ENCODE results near the gene LRIG2. TPM values are rescaled to one million over a fixed set of nuclear protein-coding genes. Genes with fewer than 3 reads are reported as not detected.

LRIG2 gene
- total RNA-seq, 3 donors from 2014 or later (not counting 1 experiment from before 2014, with no cell fraction given) = 20.2 to 28.5 (median 23.7) TPM

DNA sequence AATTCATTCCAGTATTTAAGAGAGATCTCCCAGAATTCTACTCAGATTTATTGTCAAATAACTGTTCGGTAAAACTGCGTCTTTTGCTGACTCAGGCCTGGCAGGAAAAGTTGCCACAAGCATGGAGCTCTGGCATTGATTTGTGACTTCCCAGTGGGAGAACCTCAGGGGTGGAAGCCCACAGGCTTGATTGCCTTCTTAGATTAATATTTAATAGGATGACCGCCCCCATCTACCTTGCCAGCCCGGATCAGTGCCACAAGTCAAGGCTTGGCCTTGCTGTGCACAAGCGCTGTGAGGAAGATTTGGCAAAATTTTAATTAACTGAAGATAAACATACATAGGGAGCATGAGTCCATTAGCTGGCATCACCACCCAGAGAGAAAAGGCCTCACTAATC, 93.5 kb downstream of the LRIG2 start:
- peaks cover 18 to 39% of the 10 kb centered on the region in 2 donors for H3K27me3 Mint-ChIP-seq (ENCODE audit: low read depth in 2 of 2)
- ATAC-seq (no peak), DNase-seq (no peak)
- H3K9me3 Mint-ChIP-seq = no peaks in the 10 kb centered on the region
- intact Hi-C loops (cut with micrococcal nuclease) = no loop called here
- no peaks in the 10 kb centered on the region for H3K4me1 Mint-ChIP-seq
- no peaks in the 10 kb centered on the region for H3K36me3 ChIP-seq (ENCODE audit: control insufficient read depth, insufficient read depth, low read length)
- H3K27me3 ChIP-seq (ENCODE audit: control insufficient read depth, insufficient read depth, low read length) = no peaks in the 10 kb centered on the region
- peaks cover 4% of the 10 kb centered on the region for H3K9me3 ChIP-seq (ENCODE audit: control insufficient read depth, insufficient read depth, low read length)
- H3K4me3 ChIP-seq (ENCODE audit: low read length) = no peak overlapping the region
- 78% methylated on average over 5 of the region's 5 CpGs for WGBS (ENCODE audit: insufficient coverage)
- no peaks in the 10 kb centered on the region for H3K36me3 Mint-ChIP-seq
- H3K27ac ChIP-seq (ENCODE audit: low read length) = no peak overlapping the region
- H3K4me3 Mint-ChIP-seq = no peak overlapping the region
- TF ChIP-seq, protein P1, sequence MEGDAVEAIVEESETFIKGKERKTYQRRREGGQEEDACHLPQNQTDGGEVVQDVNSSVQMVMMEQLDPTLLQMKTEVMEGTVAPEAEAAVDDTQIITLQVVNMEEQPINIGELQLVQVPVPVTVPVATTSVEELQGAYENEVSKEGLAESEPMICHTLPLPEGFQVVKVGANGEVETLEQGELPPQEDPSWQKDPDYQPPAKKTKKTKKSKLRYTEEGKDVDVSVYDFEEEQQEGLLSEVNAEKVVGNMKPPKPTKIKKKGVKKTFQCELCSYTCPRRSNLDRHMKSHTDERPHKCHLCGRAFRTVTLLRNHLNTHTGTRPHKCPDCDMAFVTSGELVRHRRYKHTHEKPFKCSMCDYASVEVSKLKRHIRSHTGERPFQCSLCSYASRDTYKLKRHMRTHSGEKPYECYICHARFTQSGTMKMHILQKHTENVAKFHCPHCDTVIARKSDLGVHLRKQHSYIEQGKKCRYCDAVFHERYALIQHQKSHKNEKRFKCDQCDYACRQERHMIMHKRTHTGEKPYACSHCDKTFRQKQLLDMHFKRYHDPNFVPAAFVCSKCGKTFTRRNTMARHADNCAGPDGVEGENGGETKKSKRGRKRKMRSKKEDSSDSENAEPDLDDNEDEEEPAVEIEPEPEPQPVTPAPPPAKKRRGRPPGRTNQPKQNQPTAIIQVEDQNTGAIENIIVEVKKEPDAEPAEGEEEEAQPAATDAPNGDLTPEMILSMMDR (IDR thresholded peaks at IDR 0.05) = no peak
- H3K27ac Mint-ChIP-seq = no peak overlapping the region
- no peaks in the 10 kb centered on the region for H3K4me1 ChIP-seq (ENCODE audit: control insufficient read depth, insufficient read depth, low read length)

DNA sequence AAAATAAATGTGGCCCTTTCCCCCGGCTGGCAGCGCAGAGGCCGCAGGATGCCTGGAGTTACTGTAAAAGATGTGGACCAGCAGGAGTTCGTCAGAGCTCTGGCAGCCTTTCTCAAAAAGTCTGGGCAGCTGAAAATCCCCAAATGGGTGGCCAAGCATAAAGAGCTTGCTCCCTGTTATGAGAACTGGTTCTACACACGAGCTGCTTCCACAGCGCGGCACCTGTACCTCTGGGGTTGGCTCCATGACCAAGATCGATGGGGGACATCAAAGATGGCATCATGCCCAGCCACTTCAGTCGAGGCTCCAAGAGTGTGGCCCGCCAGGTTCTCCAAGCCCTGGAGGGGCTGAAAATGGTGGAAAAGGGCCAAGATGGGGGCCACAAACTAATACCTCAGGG, 95.9 kb downstream of the LRIG2 start:
- Histone ChIP-seq H3K27ac (ENCODE audit: low read length) (no peak overlapping the region), H3K27me3 (ENCODE audit: control insufficient read depth, insufficient read depth, low read length) (no peaks in the 10 kb centered on the region), H3K36me3 (ENCODE audit: control insufficient read depth, insufficient read depth, low read length) (no peaks in the 10 kb centered on the region), H3K4me1 (ENCODE audit: control insufficient read depth, insufficient read depth, low read length) (no peaks in the 10 kb centered on the region), H3K4me3 (ENCODE audit: low read length) (no peak overlapping the region), H3K9me3 (ENCODE audit: control insufficient read depth, insufficient read depth, low read length) (peaks cover 9% of the 10 kb centered on the region)
- no peaks in the 10 kb centered on the region for H3K4me1 Mint-ChIP-seq
- TF ChIP-seq, protein P1 (IDR thresholded peaks at IDR 0.05) = no peak
- H3K27ac Mint-ChIP-seq = no peak overlapping the region
- DNase-seq (no peak), ATAC-seq (no peak)
- peaks cover 7% of the 10 kb centered on the region for H3K36me3 Mint-ChIP-seq
- peaks cover 3 to 4% of the 10 kb centered on the region in 2 donors for H3K9me3 Mint-ChIP-seq
- 80% methylated on average over 10 of the region's 10 CpGs for WGBS (ENCODE audit: insufficient coverage)
- intact Hi-C loops (cut with micrococcal nuclease) = no loop called here
- H3K27me3 Mint-ChIP-seq (ENCODE audit: low read depth in 2 of 2) = peaks cover 14 to 32% of the 10 kb centered on the region in 2 donors
- H3K4me3 Mint-ChIP-seq = no peak overlapping the region

DNA sequence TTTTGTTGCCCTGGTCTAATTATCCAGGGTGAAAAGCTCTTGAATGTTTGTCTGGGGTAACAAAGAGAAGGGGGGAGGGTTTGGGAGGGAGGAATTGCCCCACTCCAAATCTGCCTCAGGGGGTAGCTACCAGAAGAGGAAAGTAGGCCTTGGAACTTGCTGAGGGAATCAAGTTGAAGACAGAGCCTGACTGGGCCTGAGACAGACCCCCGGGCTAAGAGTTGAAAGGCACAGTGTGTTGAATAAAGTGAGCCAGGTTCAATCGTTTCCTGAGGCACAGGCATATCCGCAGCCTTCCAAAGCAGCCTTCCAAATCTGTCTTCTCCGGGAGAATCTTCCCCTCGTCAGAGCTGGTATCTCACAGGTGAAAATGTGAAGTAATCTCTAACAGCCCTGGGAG, 96.6 kb downstream of the LRIG2 start:
- H3K36me3 ChIP-seq (ENCODE audit: control insufficient read depth, insufficient read depth, low read length) = no peaks in the 10 kb centered on the region
- no peak for ATAC-seq
- no peak overlapping the region for H3K27ac ChIP-seq (ENCODE audit: low read length)
- Mint-ChIP-seq H3K4me3 (no peak overlapping the region), H3K4me1 (no peaks in the 10 kb centered on the region), H3K36me3 (peaks cover 7% of the 10 kb centered on the region), H3K27me3 (ENCODE audit: low read depth in 2 of 2) (peaks cover 14 to 29% of the 10 kb centered on the region in 2 donors), H3K27ac (no peak overlapping the region), H3K9me3 (peaks cover 3 to 4% of the 10 kb centered on the region in 2 donors)
- TF ChIP-seq, protein P1 (IDR thresholded peaks at IDR 0.05) = no peak
- 94% methylated on average over 5 of the region's 5 CpGs for whole genome bisulfite sequencing (ENCODE audit: insufficient coverage)
- peaks cover 9% of the 10 kb centered on the region for H3K9me3 ChIP-seq (ENCODE audit: control insufficient read depth, insufficient read depth, low read length)
- intact Hi-C loops (cut with micrococcal nuclease) = no loop called here
- H3K27me3 ChIP-seq (ENCODE audit: control insufficient read depth, insufficient read depth, low read length) = no peaks in the 10 kb centered on the region
- no peak overlapping the region for H3K4me3 ChIP-seq (ENCODE audit: low read length)
- no peak for DNase-seq
- no peaks in the 10 kb centered on the region for H3K4me1 ChIP-seq (ENCODE audit: control insufficient read depth, insufficient read depth, low read length)

DNA sequence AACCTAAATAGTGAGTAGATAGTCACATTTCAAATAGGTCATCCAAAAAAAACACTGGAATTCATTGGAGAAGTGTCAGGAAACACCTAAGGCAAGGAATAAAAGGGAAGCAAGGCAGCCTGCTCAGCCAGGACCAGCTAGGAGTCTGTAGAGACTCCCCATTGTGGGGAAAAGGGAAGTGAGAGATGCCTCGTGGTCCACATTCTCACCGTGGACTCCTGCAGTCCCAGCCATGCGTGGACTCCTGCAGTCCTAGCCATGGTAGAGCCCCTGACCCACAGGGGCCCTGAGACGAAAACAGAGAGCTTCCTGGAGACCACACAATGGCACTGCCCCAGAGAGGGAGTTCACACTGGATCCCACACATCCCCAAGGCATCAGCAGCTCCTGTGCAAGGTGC, 97.5 kb downstream of the LRIG2 start:
- no peak for ATAC-seq
- peaks cover 10 to 32% of the 10 kb centered on the region in 2 donors for H3K27me3 Mint-ChIP-seq (ENCODE audit: low read depth in 2 of 2)
- H3K4me3 Mint-ChIP-seq = no peak overlapping the region

More for the DNA sequence above, 97.5 kb downstream of the LRIG2 start:
- no peak overlapping the region for H3K27ac ChIP-seq (ENCODE audit: low read length)
- H3K9me3 ChIP-seq (ENCODE audit: control insufficient read depth, insufficient read depth, low read length) = peaks cover 9% of the 10 kb centered on the region
- DNase-seq = no peak
- H3K4me1 ChIP-seq (ENCODE audit: control insufficient read depth, insufficient read depth, low read length) = no peaks in the 10 kb centered on the region
- H3K36me3 ChIP-seq (ENCODE audit: control insufficient read depth, insufficient read depth, low read length) = no peaks in the 10 kb centered on the region
- Mint-ChIP-seq H3K4me1 (no peaks in the 10 kb centered on the region), H3K9me3 (peaks cover 3 to 4% of the 10 kb centered on the region in 2 donors), H3K36me3 (peaks cover 7% of the 10 kb centered on the region), H3K27ac (no peak overlapping the region)
- WGBS (ENCODE audit: insufficient coverage) = 54% methylated on average over 4 of the region's 4 CpGs
- no peak overlapping the region for H3K4me3 ChIP-seq (ENCODE audit: low read length)
- TF ChIP-seq, protein P1 (IDR thresholded peaks at IDR 0.05) = no peak
- intact Hi-C loops (cut with micrococcal nuclease) = no loop called here
- H3K27me3 ChIP-seq (ENCODE audit: control insufficient read depth, insufficient read depth, low read length) = no peaks in the 10 kb centered on the region
